HG02610 (cell line): ENCODE measurements around the gene NDUFA6.
"Not testable (repeated sequence)": the region's sequence is repeated elsewhere in the genome, so short reads cannot be mapped to it uniquely, and the experiment has no call there.

Source experiments
- ATAC-seq: cut with Tn5 transposase; IDR thresholded peaks from one replicate; pipeline ENCODE4 v1.9.1; 2021; ENCODE audit warnings: mild to moderate bottlenecking, moderate library complexity; ENCODE audit not compliant: unreplicated experiment

The NDUFA6 gene

GRCh38 chr22:42090596-42091454 lies at the start of gene NDUFA6:
Gene NDUFA6, minus strand, starts transcription at chr22:42090772. Its CDS starts 28 bp downstream, at chr22:42090744.
- ATAC-seq: peak; percentile 92

GRCh38 chr22:42140153-42140552 lies 49.6 kb upstream of the NDUFA6 start:
- ATAC-seq: not testable (repeated sequence)

GRCh38 chr22:42139508-42139907 lies 48.9 kb upstream of the NDUFA6 start:
- ATAC-seq: not testable (repeated sequence)

GRCh38 chr22:42138972-42139371 lies 48.4 kb upstream of the NDUFA6 start:
- no peak for ATAC-seq

- ATAC-seq: no peak
These were observed 47.7 kb upstream of the NDUFA6 start for GRCh38 chr22:42138122-42138770.

- ATAC-seq: not testable (repeated sequence)
These were observed 45.1 kb upstream of the NDUFA6 start for GRCh38 chr22:42135688-42136087.

- ATAC-seq: no peak
These were observed 43.8 kb upstream of the NDUFA6 start for GRCh38 chr22:42134100-42135020.

- ATAC-seq: no peak
These were observed 41.9 kb upstream of the NDUFA6 start for GRCh38 chr22:42132457-42132856.

- ATAC-seq: no peak
These were observed 41.0 kb upstream of the NDUFA6 start for GRCh38 chr22:42131562-42131961.

GRCh38 chr22:42130639-42131431 lies 40.3 kb upstream of the NDUFA6 start, which contains the start of gene CYP2D6:
Gene CYP2D6, minus strand, starts transcription at chr22:42130810. Its CDS starts 19 bp downstream, at chr22:42130791.
- not testable (repeated sequence) for ATAC-seq

- not testable (repeated sequence) for ATAC-seq
These were observed 39.6 kb upstream of the NDUFA6 start for GRCh38 chr22:42130182-42130581.

- not testable (repeated sequence) for ATAC-seq
These were observed 38.5 kb upstream of the NDUFA6 start for GRCh38 chr22:42128776-42129694.

- ATAC-seq: not testable (repeated sequence)
These were observed 37.4 kb upstream of the NDUFA6 start for GRCh38 chr22:42128007-42128406.

GRCh38 chr22:42127606-42128005 lies 37.0 kb upstream of the NDUFA6 start:
- ATAC-seq: no peak

GRCh38 chr22:42123529-42123928 lies 33.0 kb upstream of the NDUFA6 start:
- not testable (repeated sequence) for ATAC-seq

GRCh38 chr22:42120231-42121021 lies 29.9 kb upstream of the NDUFA6 start:
- not testable (repeated sequence) for ATAC-seq

- no peak for ATAC-seq
These were observed 26.4 kb upstream of the NDUFA6 start for GRCh38 chr22:42116848-42117424.

GRCh38 chr22:42115420-42115830 lies 24.9 kb upstream of the NDUFA6 start:
- ATAC-seq: not testable (repeated sequence)
